GM12878 (cell line): ENCODE data around the gene PRSS50. TPM values are rescaled to one million over a fixed set of nuclear protein-coding genes. Genes with fewer than 3 reads are reported as not detected.

Experiments used
- MEF2A ChIP-seq: IDR thresholded peaks from 2 replicates; pipeline ENCODE4 v1.6.1; 2011; ENCODE audit warnings: low read depth, mild to moderate bottlenecking, low read length, moderate library complexity; ENCODE audit not compliant: insufficient read depth
- ZBED1 ChIP-seq: IDR thresholded peaks from 2 replicates; pipeline ENCODE4 v1.6.1; 2016; ENCODE audit warnings: borderline replicate concordance
- polyA plus RNA-seq, 11 experiments: library from polyadenylated mRNA; depleted of rRNA in 4 of 11; unstranded in 6 of 11; stranded (reverse) in 5 of 11; fragments of >200 nt; fragmentation: Nextera tagmentation in 4 of 11; fragmentation: Illumina TruSeq in 1 of 11; extraction: Ambion mirVana in 4 of 11; extraction: Trizol in 1 of 11; gene quantifications; 1 replicate in 1 of 11; 2 replicates in 10 of 11; pipeline versions ENCODE4 v1.2.1 to v1.2.3, GENCODE V29; 2011 to 2016; ENCODE audit warnings: inconsistent platforms in 2 of 11, missing spikeins in 2 of 11, low read depth in 1 of 11
- total RNA-seq, 4 experiments: library from RNA; depleted of rRNA in 3 of 4; stranded (reverse); fragments of >200 nt in 3 of 4; fragmentation: Illumina TruSeq in 1 of 4; extraction: Trizol in 1 of 4; gene quantifications; 2 replicates each; pipeline versions ENCODE4 v1.2.1 to v1.2.3, GENCODE V29; 2013 to 2021
- TF ChIP-seq, protein P1 (sequence below): fragments of 150-350 bp; IDR thresholded peaks from 2 replicates; pipeline ENCODE4 v1.6.1; 2016; ENCODE audit warnings: low read depth, low read length
- TF ChIP-seq, protein P2 (sequence below): fragments of 450-650 bp; formaldehyde crosslinking; IDR thresholded peaks from 2 replicates; pipeline ENCODE4 v1.5.0; 2022; ENCODE audit warnings: mild to moderate bottlenecking, missing genetic modification characterization

PRSS50 gene
- total and polyA plus RNA-seq, 10 of the 15 experiments (the other 5 are each of a cell fraction or from before 2014, with no cell fraction given) = 0.05 TPM; not detected in 9

DNA sequence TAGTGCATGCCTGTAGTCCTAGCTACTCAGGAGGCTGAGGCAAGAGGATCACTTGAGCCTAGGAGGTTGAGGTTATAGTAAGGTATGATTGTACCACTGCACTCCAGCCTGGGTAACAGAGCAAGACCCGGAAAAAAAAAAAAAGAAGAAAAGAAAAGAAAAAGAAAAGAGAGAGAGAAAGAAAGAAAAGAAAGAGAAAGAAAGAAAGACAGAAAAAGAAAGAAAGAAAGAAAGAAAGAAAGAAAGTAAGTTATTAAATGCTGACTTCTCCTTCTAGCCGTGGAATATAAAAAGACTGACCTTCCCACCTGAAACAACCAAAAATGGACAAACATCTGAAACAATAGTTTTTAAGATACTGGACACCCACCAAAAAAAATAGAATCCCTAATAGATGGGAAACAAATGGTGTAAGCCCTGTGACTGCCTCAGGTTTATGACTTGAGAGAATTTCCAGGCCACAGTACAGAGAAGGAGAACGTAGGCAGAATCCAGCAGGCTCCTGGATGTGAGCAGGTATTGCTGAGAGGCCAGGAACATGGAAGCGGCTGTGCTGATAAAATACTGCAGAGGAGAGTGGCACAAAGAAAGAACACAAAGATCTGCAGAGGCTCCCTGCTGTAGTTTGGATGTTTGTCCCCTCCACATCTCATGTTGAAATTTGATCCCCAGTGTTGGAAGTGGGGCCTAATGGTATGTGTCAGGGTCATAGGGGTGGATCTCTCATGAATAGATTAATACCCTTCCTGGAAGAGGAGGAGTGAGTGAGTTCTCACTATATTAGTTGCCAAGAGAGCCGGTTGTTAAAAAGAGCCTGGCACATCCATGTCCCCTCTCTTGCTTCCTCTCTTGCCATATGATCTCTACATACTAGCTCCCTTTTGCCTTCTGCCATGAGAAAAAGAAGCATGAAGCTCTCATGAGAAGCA lies 41.8 kb upstream of the PRSS50 start (continued):
- TF ChIP-seq, protein P1, sequence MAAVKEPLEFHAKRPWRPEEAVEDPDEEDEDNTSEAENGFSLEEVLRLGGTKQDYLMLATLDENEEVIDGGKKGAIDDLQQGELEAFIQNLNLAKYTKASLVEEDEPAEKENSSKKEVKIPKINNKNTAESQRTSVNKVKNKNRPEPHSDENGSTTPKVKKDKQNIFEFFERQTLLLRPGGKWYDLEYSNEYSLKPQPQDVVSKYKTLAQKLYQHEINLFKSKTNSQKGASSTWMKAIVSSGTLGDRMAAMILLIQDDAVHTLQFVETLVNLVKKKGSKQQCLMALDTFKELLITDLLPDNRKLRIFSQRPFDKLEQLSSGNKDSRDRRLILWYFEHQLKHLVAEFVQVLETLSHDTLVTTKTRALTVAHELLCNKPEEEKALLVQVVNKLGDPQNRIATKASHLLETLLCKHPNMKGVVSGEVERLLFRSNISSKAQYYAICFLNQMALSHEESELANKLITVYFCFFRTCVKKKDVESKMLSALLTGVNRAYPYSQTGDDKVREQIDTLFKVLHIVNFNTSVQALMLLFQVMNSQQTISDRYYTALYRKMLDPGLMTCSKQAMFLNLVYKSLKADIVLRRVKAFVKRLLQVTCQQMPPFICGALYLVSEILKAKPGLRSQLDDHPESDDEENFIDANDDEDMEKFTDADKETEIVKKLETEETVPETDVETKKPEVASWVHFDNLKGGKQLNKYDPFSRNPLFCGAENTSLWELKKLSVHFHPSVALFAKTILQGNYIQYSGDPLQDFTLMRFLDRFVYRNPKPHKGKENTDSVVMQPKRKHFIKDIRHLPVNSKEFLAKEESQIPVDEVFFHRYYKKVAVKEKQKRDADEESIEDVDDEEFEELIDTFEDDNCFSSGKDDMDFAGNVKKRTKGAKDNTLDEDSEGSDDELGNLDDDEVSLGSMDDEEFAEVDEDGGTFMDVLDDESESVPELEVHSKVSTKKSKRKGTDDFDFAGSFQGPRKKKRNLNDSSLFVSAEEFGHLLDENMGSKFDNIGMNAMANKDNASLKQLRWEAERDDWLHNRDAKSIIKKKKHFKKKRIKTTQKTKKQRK = no peak
- TF ChIP-seq ZBED1 = no peak
- TF ChIP-seq, protein P2, sequence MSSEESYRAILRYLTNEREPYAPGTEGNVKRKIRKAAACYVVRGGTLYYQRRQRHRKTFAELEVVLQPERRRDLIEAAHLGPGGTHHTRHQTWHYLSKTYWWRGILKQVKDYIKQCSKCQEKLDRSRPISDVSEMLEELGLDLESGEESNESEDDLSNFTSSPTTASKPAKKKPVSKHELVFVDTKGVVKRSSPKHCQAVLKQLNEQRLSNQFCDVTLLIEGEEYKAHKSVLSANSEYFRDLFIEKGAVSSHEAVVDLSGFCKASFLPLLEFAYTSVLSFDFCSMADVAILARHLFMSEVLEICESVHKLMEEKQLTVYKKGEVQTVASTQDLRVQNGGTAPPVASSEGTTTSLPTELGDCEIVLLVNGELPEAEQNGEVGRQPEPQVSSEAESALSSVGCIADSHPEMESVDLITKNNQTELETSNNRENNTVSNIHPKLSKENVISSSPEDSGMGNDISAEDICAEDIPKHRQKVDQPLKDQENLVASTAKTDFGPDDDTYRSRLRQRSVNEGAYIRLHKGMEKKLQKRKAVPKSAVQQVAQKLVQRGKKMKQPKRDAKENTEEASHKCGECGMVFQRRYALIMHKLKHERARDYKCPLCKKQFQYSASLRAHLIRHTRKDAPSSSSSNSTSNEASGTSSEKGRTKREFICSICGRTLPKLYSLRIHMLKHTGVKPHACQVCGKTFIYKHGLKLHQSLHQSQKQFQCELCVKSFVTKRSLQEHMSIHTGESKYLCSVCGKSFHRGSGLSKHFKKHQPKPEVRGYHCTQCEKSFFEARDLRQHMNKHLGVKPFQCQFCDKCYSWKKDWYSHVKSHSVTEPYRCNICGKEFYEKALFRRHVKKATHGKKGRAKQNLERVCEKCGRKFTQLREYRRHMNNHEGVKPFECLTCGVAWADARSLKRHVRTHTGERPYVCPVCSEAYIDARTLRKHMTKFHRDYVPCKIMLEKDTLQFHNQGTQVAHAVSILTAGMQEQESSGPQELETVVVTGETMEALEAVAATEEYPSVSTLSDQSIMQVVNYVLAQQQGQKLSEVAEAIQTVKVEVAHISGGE (CRISPR knock-in tag) = no peak
- TF ChIP-seq MEF2A = no peak
